Nephron progenitor cell (in vitro differentiated cells): Measurements from ENCODE around the gene TSPEAR.
"Not testable (repeated sequence)": the region's sequence is repeated elsewhere in the genome, so short reads cannot be mapped to it uniquely, and the experiment has no call there.

ENCODE experiments used
- DNase-seq: peaks from one replicate; pipeline ENCODE4 v3.0.0; 2021
- H3K27ac Mint-ChIP-seq: 2 replicates; pipeline ENCODE4 v1.8.0; 2021; ENCODE audit warnings: mild to moderate bottlenecking, moderate library complexity, mixed read lengths
- H3K27me3 Mint-ChIP-seq: 2 replicates; pipeline ENCODE4 v1.8.0; 2021; ENCODE audit warnings: mild to moderate bottlenecking, low read depth, mixed read lengths; ENCODE audit not compliant: poor library complexity
- H3K36me3 Mint-ChIP-seq: 2 replicates; pipeline ENCODE4 v1.8.0; 2021; ENCODE audit warnings: low read depth, mixed read lengths
- H3K4me1 Mint-ChIP-seq: 2 replicates; pipeline ENCODE4 v1.8.0; 2021; ENCODE audit warnings: mixed read lengths
- H3K4me3 Mint-ChIP-seq: 2 replicates; pipeline ENCODE4 v1.8.0; 2021; ENCODE audit warnings: mild to moderate bottlenecking, moderate library complexity, mixed read lengths
- H3K9me3 Mint-ChIP-seq: 2 replicates; pipeline ENCODE4 v1.8.0; 2021; ENCODE audit warnings: mild to moderate bottlenecking, moderate library complexity, mixed read lengths
- CTCF ChIP-seq: fragments of 200-600 bp; sonication (generic); IDR thresholded peaks from 2 replicates; pipeline ENCODE4 v1.5.0; 2021; ENCODE audit warnings: antibody characterized with exemption

TSPEAR gene

GRCh38 chr21:44670642-44671432, 40.5 kb downstream of the TSPEAR start:
- no peak for DNase-seq
- Mint-ChIP-seq H3K27ac (no peak overlapping the region), H3K4me3 (no peak overlapping the region), H3K27me3 (peaks cover 15% of the 10 kb centered on the region), H3K9me3 (peaks cover 72% of the 10 kb centered on the region), H3K4me1 (no peaks in the 10 kb centered on the region), H3K36me3 (peaks cover 13% of the 10 kb centered on the region)
- TF ChIP-seq CTCF = no peak

- Mint-ChIP-seq H3K36me3 (peaks cover 8% of the 10 kb centered on the region), H3K27me3 (peaks cover 11% of the 10 kb centered on the region), H3K4me3 (no peak overlapping the region), H3K27ac (no peak overlapping the region), H3K4me1 (no peaks in the 10 kb centered on the region), H3K9me3 (peaks cover 54% of the 10 kb centered on the region)
- DNase-seq = no peak
- no peak for TF ChIP-seq CTCF
These were observed 43.8 kb downstream of the TSPEAR start for GRCh38 chr21:44667612-44668011.

GRCh38 chr21:44666401-44667320, 44.7 kb downstream of the TSPEAR start, which contains the start of gene KRTAP12-2:
TSS of gene KRTAP12-2 (minus strand) at chr21:44666927. CDS start at chr21:44666886, 41 bp downstream.
- Mint-ChIP-seq H3K27ac (no peak within 1 kb of the TSS), H3K4me3 (no peak within 1 kb of the TSS), H3K9me3 (peaks cover 51% of the 10 kb centered on the region), H3K27me3 (peaks cover 14% of the 10 kb centered on the region), H3K36me3 (peaks cover 8% of the 10 kb centered on the region), H3K4me1 (peaks cover 2% of the 10 kb centered on the region)
- no peak for TF ChIP-seq CTCF
- no peak for DNase-seq

GRCh38 chr21:44664691-44665090, 46.7 kb downstream of the TSPEAR start:
- Mint-ChIP-seq H3K27ac (no peak overlapping the region), H3K9me3 (peaks cover 47% of the 10 kb centered on the region), H3K4me1 (peaks cover 10% of the 10 kb centered on the region), H3K36me3 (peaks cover 2% of the 10 kb centered on the region), H3K4me3 (no peak overlapping the region), H3K27me3 (peaks cover 13% of the 10 kb centered on the region)
- no peak for TF ChIP-seq CTCF
- DNase-seq = no peak

- not testable (repeated sequence) for H3K27ac Mint-ChIP-seq, H3K4me3 Mint-ChIP-seq, DNase-seq, H3K36me3 Mint-ChIP-seq
- Mint-ChIP-seq H3K4me1 (peaks cover 25% of the 10 kb centered on the region), H3K9me3 (peaks cover 47% of the 10 kb centered on the region), H3K27me3 (peaks cover 16% of the 10 kb centered on the region)
These were observed 49.8 kb downstream of the TSPEAR start for GRCh38 chr21:44661567-44661966.

GRCh38 chr21:44658913-44659595, 52.3 kb downstream of the TSPEAR start:
- Mint-ChIP-seq H3K27me3 (peaks cover 13% of the 10 kb centered on the region), H3K4me1 (peaks cover 25% of the 10 kb centered on the region), H3K4me3 (no peak overlapping the region), H3K27ac (no peak overlapping the region), H3K9me3 (peaks cover 58% of the 10 kb centered on the region), H3K36me3 (peaks cover 7% of the 10 kb centered on the region)
- no peak for DNase-seq
- TF ChIP-seq CTCF = no peak
